GM12878 (cell line): ENCODE results near the gene NEGR1. TPM values are rescaled to one million over a fixed set of nuclear protein-coding genes. Genes with fewer than 3 reads are reported as not detected.

Experiments used
- ATAC-seq: fragments of 200-7000 bp; cut with Tn5 transposase; 3 replicates; pipeline ENCODE4 v1.9.1; 2020; ENCODE audit warnings: mild to moderate bottlenecking, moderate library complexity
- BruUV-seq: library from RNA; stranded (reverse); fragments of 400-500 nt; replicated peaks from 2 replicates; lab custom pipeline; 2021; lab: Mats Ljungman, UMichigan
- CTCF ChIA-PET: fragments of 300-600 bp; sonication (Branson Sonifier 250); formaldehyde crosslinking; extraction: SDS; loops from one replicate; lab custom pipeline; 2021; ENCODE audit warnings: inconsistent platforms; lab: Yijun Ruan, JAX
- POLR2A ChIA-PET: fragments of 350-600 bp; formaldehyde crosslinking; extraction: SDS; loops from one replicate; lab custom pipeline; 2021; ENCODE audit warnings: inconsistent platforms; lab: Charles Lee
- RAD21 ChIA-PET: fragments of 300-600 bp; sonication (Branson Sonifier 250); formaldehyde crosslinking; loops from one replicate; lab custom pipeline; 2023; ENCODE audit warnings: antibody characterized with exemption; ENCODE audit not compliant: unreplicated experiment; lab: Charles Lee
- SMC1A ChIA-PET: fragments of 300-600 bp; sonication (Branson Sonifier 250); formaldehyde crosslinking; loops from one replicate; lab custom pipeline; 2023; ENCODE audit not compliant: unreplicated experiment, uncharacterized antibody; lab: Charles Lee
- DNase-seq: peaks from one replicate; pipeline ENCODE4 v3.0.0-alpha.2; 2011; ENCODE audit warnings: low read depth, low spot score
- FAIRE-seq: peaks from 3 replicates; lab custom pipeline; 2011; peaks lifted over from hg19 to GRCh38; lab: Jason Lieb, UNC
- H2AFZ ChIP-seq: 2 replicates; pipeline ENCODE4 v1.6.0; 2011; ENCODE audit warnings: low read depth, low read length, control low read depth; ENCODE audit not compliant: control insufficient read depth
- H3K27ac ChIP-seq: 2 replicates; pipeline ENCODE4 v1.5.1; 2011; ENCODE audit warnings: control low read depth; ENCODE audit not compliant: control insufficient read depth, insufficient read depth
- H3K27me3 ChIP-seq, 2 experiments: replicated peaks in 1 of 2; 2 replicates each; pipeline versions ENCODE4 v1.6.0 to v1.6.1; 2011; ENCODE audit warnings: low read length in 1 of 2; ENCODE audit not compliant: control insufficient read depth in 2 of 2, insufficient read depth in 2 of 2
- H3K36me3 ChIP-seq, 2 experiments: 2 replicates each; pipeline ENCODE4 v1.5.1; 2011; ENCODE audit warnings: low read length in 1 of 2; ENCODE audit not compliant: control insufficient read depth in 2 of 2, insufficient read depth in 2 of 2
- H3K4me1 ChIP-seq: 2 replicates; pipeline ENCODE4 v1.6.1; 2011; ENCODE audit warnings: mild to moderate bottlenecking, low read length, moderate library complexity, mixed read lengths; ENCODE audit not compliant: control insufficient read depth, insufficient read depth
- H3K4me2 ChIP-seq: 2 replicates; pipeline ENCODE4 v1.6.0; 2011; ENCODE audit warnings: control low read depth; ENCODE audit not compliant: control insufficient read depth, insufficient read depth
- H3K4me3 ChIP-seq: fragments of 200-600 bp; sonication (generic); 2 replicates; pipeline ENCODE4 v1.5.1; 2016
- H3K79me2 ChIP-seq: 2 replicates; pipeline ENCODE4 v1.6.0; 2011; ENCODE audit warnings: low read length; ENCODE audit not compliant: control insufficient read depth, insufficient read depth
- H3K9ac ChIP-seq: 2 replicates; pipeline ENCODE4 v1.8.0; 2011; ENCODE audit warnings: low read length, control low read depth, mixed read lengths; ENCODE audit not compliant: control insufficient read depth, insufficient read depth
- H3K9me3 ChIP-seq: replicated peaks from 3 replicates; pipeline ENCODE4 v1.5.1; 2011; ENCODE audit warnings: mild to moderate bottlenecking, low read length; ENCODE audit not compliant: control insufficient read depth, insufficient read depth
- H4K20me1 ChIP-seq: 2 replicates; pipeline ENCODE4 v1.6.0; 2011; ENCODE audit not compliant: control insufficient read depth, insufficient read depth
- CREM ChIP-seq: IDR thresholded peaks from 2 replicates; pipeline ENCODE4 v1.6.1; 2014; ENCODE audit warnings: antibody characterized with exemption, low read depth
- FOS ChIP-seq: IDR thresholded peaks from 3 replicates; pipeline ENCODE4 v1.6.1; 2011; ENCODE audit warnings: borderline replicate concordance; ENCODE audit not compliant: insufficient read length; ENCODE audit errors: extremely low read depth
- FOXM1 ChIP-seq: IDR thresholded peaks from 2 replicates; pipeline ENCODE4 v1.6.1; 2012; ENCODE audit warnings: low read depth, mild to moderate bottlenecking, inconsistent platforms, low read length, moderate library complexity
- GABPA ChIP-seq: IDR thresholded peaks from 2 replicates; pipeline ENCODE4 v1.6.1; 2014; ENCODE audit warnings: antibody characterized with exemption, low read depth, mild to moderate bottlenecking, inconsistent platforms
- HDGF ChIP-seq: fragments of 450-650 bp; IDR thresholded peaks from 2 replicates; pipeline ENCODE4 v1.6.1; 2016; ENCODE audit warnings: antibody characterized with exemption
- IRF4 ChIP-seq: IDR thresholded peaks from 2 replicates; pipeline ENCODE4 v1.6.1; 2011; ENCODE audit warnings: low read depth, low read length
- KDM1A ChIP-seq: fragments of 200-600 bp; sonication (generic); IDR thresholded peaks from 2 replicates; pipeline ENCODE4 v1.6.1; 2016; ENCODE audit warnings: borderline replicate concordance
- NBN ChIP-seq: fragments of 450-650 bp; IDR thresholded peaks from 2 replicates; pipeline ENCODE4 v1.6.1; 2016
- PAX5 ChIP-seq: IDR thresholded peaks from 2 replicates; pipeline ENCODE4 v1.6.1; 2011; ENCODE audit warnings: low read depth, low read length, borderline replicate concordance
- PAX8 ChIP-seq: fragments of 450-650 bp; IDR thresholded peaks from 2 replicates; pipeline ENCODE4 v1.6.1; 2017; ENCODE audit warnings: mild to moderate bottlenecking, moderate library complexity
- POU2F2 ChIP-seq: IDR thresholded peaks from 3 replicates; pipeline ENCODE4 v1.6.1; 2011; ENCODE audit warnings: low read depth, mild to moderate bottlenecking, low read length, borderline replicate concordance
- RAD51 ChIP-seq: fragments of 450-650 bp; IDR thresholded peaks from 2 replicates; pipeline ENCODE4 v1.6.1; 2016; ENCODE audit warnings: moderate library complexity, mild to moderate bottlenecking, inconsistent platforms
- ZNF217 ChIP-seq: fragments of 450-650 bp; IDR thresholded peaks from 2 replicates; pipeline ENCODE4 v1.6.1; 2017; ENCODE audit warnings: antibody characterized with exemption, mild to moderate bottlenecking
- whole genome bisulfite sequencing: methylation state at CpG from one replicate; pipeline ENCODE4 v1.1.6; 2016; ENCODE audit warnings: low lambda C conversion rate; ENCODE audit not compliant: insufficient replicate concordance, insufficient coverage; ENCODE audit errors: missing lambda C conversion rate; 5-methylcytosine and 5-hydroxymethylcytosine counted together
- in situ Hi-C: fragments of 300-500 bp; cut with MboI; formaldehyde crosslinking; loops from 9 replicates; pipeline ENCODE4 v1.14.3; 2018; ENCODE audit warnings: mixed read lengths
- intact Hi-C: fragments of 100-400 bp; cut with micrococcal nuclease; formaldehyde crosslinking; loops from one replicate; pipeline ENCODE4 v1.14.2; 2022; ENCODE audit not compliant: unreplicated experiment
- polyA plus RNA-seq, 11 experiments: library from polyadenylated mRNA; depleted of rRNA in 4 of 11; unstranded in 6 of 11; stranded (reverse) in 5 of 11; fragments of >200 nt; fragmentation: Nextera tagmentation in 4 of 11; fragmentation: Illumina TruSeq in 1 of 11; extraction: Ambion mirVana in 4 of 11; extraction: Trizol in 1 of 11; gene quantifications; 1 replicate in 1 of 11; 2 replicates in 10 of 11; pipeline versions ENCODE4 v1.2.1 to v1.2.3, GENCODE V29; 2011 to 2016; ENCODE audit warnings: inconsistent platforms in 2 of 11, missing spikeins in 2 of 11, low read depth in 1 of 11
- total RNA-seq, 4 experiments: library from RNA; depleted of rRNA in 3 of 4; stranded (reverse); fragments of >200 nt in 3 of 4; fragmentation: Illumina TruSeq in 1 of 4; extraction: Trizol in 1 of 4; gene quantifications; 2 replicates each; pipeline versions ENCODE4 v1.2.1 to v1.2.3, GENCODE V29; 2013 to 2021
- TF ChIP-seq, protein P1 (sequence below): fragments of 450-650 bp; IDR thresholded peaks from 2 replicates; pipeline ENCODE4 v1.6.1; 2017; ENCODE audit warnings: mild to moderate bottlenecking, moderate library complexity
- TF ChIP-seq, protein P2 (sequence below): fragments of 450-650 bp; IDR thresholded peaks from 2 replicates; pipeline ENCODE4 v1.6.1; 2016; ENCODE audit warnings: mild to moderate bottlenecking, moderate library complexity, borderline replicate concordance
- TF ChIP-seq, protein P3 (sequence below): IDR thresholded peaks from 2 replicates; pipeline ENCODE4 v1.6.1; 2012; ENCODE audit warnings: mild to moderate bottlenecking, low read depth, low read length

NEGR1 gene
- total and polyA plus RNA-seq, 10 of the 15 experiments (the other 5 are each of a cell fraction or from before 2014, with no cell fraction given) = under 0.01 to 0.03 (median 0.01) TPM; not detected in 7

DNA sequence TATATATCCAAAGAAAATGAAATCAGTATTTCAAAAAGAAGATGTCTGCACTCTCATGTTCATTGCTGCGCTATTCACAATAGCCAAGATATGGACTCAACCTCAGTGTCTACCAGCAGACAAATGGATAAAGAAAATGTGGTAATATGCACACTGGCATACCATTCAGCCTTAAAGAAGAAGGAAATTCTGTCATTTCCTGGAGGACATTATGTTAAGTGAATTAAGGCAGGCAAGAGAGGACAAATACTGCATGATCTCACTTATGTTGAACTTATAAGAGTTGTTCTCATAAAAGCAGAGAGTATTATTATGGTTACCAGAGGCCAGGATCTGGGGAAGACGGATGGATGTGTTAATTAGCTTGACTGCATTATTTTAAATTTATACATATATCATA is 115.9 kb downstream of the NEGR1 start:
- no peak overlapping the region for H3K27ac ChIP-seq
- ChIA-PET RAD21 (no interaction called here), SMC1A (no interaction called here), CTCF (no interaction called here), POLR2A (no interaction called here)
- BruUV-seq = no TSS peak
- WGBS = 17% methylated on average over 2 of the region's 2 CpGs
- H3K79me2 ChIP-seq = no peaks in the 10 kb centered on the region
- no peaks in the 10 kb centered on the region for H4K20me1 ChIP-seq
- H3K27me3 ChIP-seq = no peaks in the 10 kb centered on the region
- no peaks in the 10 kb centered on the region for H3K36me3 ChIP-seq
- no peak overlapping the region for H3K4me3 ChIP-seq
- ATAC-seq (no peak), FAIRE-seq (no peak), DNase-seq (no peak)
- no peaks in the 10 kb centered on the region for H3K9me3 ChIP-seq
- H2AFZ ChIP-seq = no peak overlapping the region
- no peak overlapping the region for H3K4me2 ChIP-seq
- in situ Hi-C loops = no loop called here
- intact Hi-C loops = no loop called here
- no peak overlapping the region for H3K9ac ChIP-seq
- no peaks in the 10 kb centered on the region for H3K4me1 ChIP-seq
- TF ChIP-seq PAX8 (no peak), CREM (no peak), KDM1A (no peak), POU2F2 (no peak), GABPA (no peak), FOXM1 (no peak), IRF4 (no peak), HDGF (no peak), PAX5 (no peak), ZNF217 (no peak), FOS (no peak), NBN (no peak), RAD51 (no peak)
- TF ChIP-seq, protein P1, sequence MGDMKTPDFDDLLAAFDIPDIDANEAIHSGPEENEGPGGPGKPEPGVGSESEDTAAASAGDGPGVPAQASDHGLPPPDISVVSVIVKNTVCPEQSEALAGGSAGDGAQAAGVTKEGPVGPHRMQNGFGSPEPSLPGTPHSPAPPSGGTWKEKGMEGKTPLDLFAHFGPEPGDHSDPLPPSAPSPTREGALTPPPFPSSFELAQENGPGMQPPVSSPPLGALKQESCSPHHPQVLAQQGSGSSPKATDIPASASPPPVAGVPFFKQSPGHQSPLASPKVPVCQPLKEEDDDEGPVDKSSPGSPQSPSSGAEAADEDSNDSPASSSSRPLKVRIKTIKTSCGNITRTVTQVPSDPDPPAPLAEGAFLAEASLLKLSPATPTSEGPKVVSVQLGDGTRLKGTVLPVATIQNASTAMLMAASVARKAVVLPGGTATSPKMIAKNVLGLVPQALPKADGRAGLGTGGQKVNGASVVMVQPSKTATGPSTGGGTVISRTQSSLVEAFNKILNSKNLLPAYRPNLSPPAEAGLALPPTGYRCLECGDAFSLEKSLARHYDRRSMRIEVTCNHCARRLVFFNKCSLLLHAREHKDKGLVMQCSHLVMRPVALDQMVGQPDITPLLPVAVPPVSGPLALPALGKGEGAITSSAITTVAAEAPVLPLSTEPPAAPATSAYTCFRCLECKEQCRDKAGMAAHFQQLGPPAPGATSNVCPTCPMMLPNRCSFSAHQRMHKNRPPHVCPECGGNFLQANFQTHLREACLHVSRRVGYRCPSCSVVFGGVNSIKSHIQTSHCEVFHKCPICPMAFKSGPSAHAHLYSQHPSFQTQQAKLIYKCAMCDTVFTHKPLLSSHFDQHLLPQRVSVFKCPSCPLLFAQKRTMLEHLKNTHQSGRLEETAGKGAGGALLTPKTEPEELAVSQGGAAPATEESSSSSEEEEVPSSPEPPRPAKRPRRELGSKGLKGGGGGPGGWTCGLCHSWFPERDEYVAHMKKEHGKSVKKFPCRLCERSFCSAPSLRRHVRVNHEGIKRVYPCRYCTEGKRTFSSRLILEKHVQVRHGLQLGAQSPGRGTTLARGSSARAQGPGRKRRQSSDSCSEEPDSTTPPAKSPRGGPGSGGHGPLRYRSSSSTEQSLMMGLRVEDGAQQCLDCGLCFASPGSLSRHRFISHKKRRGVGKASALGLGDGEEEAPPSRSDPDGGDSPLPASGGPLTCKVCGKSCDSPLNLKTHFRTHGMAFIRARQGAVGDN = no peak
- TF ChIP-seq, protein P2, sequence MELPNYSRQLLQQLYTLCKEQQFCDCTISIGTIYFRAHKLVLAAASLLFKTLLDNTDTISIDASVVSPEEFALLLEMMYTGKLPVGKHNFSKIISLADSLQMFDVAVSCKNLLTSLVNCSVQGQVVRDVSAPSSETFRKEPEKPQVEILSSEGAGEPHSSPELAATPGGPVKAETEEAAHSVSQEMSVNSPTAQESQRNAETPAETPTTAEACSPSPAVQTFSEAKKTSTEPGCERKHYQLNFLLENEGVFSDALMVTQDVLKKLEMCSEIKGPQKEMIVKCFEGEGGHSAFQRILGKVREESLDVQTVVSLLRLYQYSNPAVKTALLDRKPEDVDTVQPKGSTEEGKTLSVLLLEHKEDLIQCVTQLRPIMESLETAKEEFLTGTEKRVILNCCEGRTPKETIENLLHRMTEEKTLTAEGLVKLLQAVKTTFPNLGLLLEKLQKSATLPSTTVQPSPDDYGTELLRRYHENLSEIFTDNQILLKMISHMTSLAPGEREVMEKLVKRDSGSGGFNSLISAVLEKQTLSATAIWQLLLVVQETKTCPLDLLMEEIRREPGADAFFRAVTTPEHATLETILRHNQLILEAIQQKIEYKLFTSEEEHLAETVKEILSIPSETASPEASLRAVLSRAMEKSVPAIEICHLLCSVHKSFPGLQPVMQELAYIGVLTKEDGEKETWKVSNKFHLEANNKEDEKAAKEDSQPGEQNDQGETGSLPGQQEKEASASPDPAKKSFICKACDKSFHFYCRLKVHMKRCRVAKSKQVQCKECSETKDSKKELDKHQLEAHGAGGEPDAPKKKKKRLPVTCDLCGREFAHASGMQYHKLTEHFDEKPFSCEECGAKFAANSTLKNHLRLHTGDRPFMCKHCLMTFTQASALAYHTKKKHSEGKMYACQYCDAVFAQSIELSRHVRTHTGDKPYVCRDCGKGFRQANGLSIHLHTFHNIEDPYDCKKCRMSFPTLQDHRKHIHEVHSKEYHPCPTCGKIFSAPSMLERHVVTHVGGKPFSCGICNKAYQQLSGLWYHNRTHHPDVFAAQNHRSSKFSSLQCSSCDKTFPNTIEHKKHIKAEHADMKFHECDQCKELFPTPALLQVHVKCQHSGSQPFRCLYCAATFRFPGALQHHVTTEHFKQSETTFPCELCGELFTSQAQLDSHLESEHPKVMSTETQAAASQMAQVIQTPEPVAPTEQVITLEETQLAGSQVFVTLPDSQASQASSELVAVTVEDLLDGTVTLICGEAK = no peak
- TF ChIP-seq, protein P3, sequence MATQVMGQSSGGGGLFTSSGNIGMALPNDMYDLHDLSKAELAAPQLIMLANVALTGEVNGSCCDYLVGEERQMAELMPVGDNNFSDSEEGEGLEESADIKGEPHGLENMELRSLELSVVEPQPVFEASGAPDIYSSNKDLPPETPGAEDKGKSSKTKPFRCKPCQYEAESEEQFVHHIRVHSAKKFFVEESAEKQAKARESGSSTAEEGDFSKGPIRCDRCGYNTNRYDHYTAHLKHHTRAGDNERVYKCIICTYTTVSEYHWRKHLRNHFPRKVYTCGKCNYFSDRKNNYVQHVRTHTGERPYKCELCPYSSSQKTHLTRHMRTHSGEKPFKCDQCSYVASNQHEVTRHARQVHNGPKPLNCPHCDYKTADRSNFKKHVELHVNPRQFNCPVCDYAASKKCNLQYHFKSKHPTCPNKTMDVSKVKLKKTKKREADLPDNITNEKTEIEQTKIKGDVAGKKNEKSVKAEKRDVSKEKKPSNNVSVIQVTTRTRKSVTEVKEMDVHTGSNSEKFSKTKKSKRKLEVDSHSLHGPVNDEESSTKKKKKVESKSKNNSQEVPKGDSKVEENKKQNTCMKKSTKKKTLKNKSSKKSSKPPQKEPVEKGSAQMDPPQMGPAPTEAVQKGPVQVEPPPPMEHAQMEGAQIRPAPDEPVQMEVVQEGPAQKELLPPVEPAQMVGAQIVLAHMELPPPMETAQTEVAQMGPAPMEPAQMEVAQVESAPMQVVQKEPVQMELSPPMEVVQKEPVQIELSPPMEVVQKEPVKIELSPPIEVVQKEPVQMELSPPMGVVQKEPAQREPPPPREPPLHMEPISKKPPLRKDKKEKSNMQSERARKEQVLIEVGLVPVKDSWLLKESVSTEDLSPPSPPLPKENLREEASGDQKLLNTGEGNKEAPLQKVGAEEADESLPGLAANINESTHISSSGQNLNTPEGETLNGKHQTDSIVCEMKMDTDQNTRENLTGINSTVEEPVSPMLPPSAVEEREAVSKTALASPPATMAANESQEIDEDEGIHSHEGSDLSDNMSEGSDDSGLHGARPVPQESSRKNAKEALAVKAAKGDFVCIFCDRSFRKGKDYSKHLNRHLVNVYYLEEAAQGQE = no peak
